GM23338 (cell line): ENCODE results near the gene MEOX1. TPM values are rescaled to one million over a fixed set of nuclear protein-coding genes. Genes with fewer than 3 reads are reported as not detected.

ENCODE experiments used
- CREB1 ChIP-seq: fragments of 250-450 bp; sonication (Bioruptor Pico); IDR thresholded peaks from 2 replicates; pipeline ENCODE4 v1.5.0; 2020; ENCODE audit warnings: low read depth, mild to moderate bottlenecking, moderate library complexity
- CTCF ChIP-seq, 2 experiments: fragments of 200-600 bp in 1 of 2; sonication (generic) in 1 of 2; conservative IDR thresholded peaks; 2 replicates each; pipeline versions ENCODE4 v1.5.1 to v1.6.1; 2016 to 2017; ENCODE audit warnings: antibody characterized with exemption in 2 of 2, low read depth in 2 of 2, mild to moderate bottlenecking in 2 of 2, moderate library complexity in 1 of 2
- EZH2 ChIP-seq: fragments of 200-600 bp; sonication (generic); IDR thresholded peaks from one replicate; pipeline ENCODE4 v1.8.0; 2017; ENCODE audit warnings: antibody characterized with exemption, mild to moderate bottlenecking, low read depth; ENCODE audit not compliant: unreplicated experiment
- EZH2phosphoT487 ChIP-seq: fragments of 200-600 bp; sonication (generic); IDR thresholded peaks from one replicate; pipeline ENCODE4 v1.8.1; 2018; ENCODE audit warnings: antibody characterized with exemption; ENCODE audit not compliant: unreplicated experiment
- JUNB ChIP-seq: IDR thresholded peaks from one replicate; pipeline ENCODE4 v1.6.1; 2016; ENCODE audit warnings: antibody characterized with exemption; ENCODE audit not compliant: unreplicated experiment
- NANOG ChIP-seq: IDR thresholded peaks from 2 replicates; pipeline ENCODE4 v1.6.1; 2016; ENCODE audit warnings: antibody characterized with exemption, borderline replicate concordance
- POLR2AphosphoS5 ChIP-seq: IDR thresholded peaks from 2 replicates; pipeline ENCODE4 v1.6.1; 2016; ENCODE audit warnings: antibody characterized with exemption, low read depth
- REST ChIP-seq: IDR thresholded peaks from one replicate; pipeline ENCODE4 v1.6.1; 2018; ENCODE audit warnings: antibody characterized with exemption; ENCODE audit not compliant: unreplicated experiment
- STAT1 ChIP-seq: IDR thresholded peaks from one replicate; pipeline ENCODE4 v1.6.1; 2016; ENCODE audit warnings: antibody characterized with exemption; ENCODE audit not compliant: unreplicated experiment
- ZNF114 ChIP-seq: fragments of 250-450 bp; sonication (Bioruptor Pico); IDR thresholded peaks from 2 replicates; pipeline ENCODE4 v1.5.0; 2020; ENCODE audit warnings: mild to moderate bottlenecking, moderate library complexity
- ZNF331 ChIP-seq: fragments of 250-450 bp; sonication (Bioruptor Pico); IDR thresholded peaks from 2 replicates; pipeline ENCODE4 v1.5.0; 2020; ENCODE audit warnings: low read depth, mild to moderate bottlenecking, moderate library complexity
- ZNF462 ChIP-seq: fragments of 250-450 bp; sonication (Bioruptor Pico); IDR thresholded peaks from 2 replicates; pipeline ENCODE4 v1.5.0; 2020; ENCODE audit warnings: mild to moderate bottlenecking, moderate library complexity
- polyA plus RNA-seq: library from polyadenylated mRNA; unstranded; fragments of >200 nt; fragmentation: Nextera tagmentation; extraction: Ambion mirVana; gene quantifications from 2 replicates; pipeline ENCODE4 v1.2.1, GENCODE V29; 2016
- total RNA-seq: library from RNA; depleted of rRNA; stranded (reverse); fragments of >200 nt; shearing (Covaris generic); gene quantifications from 2 replicates; pipeline ENCODE4 v1.2.3, GENCODE V29; 2014

Gene MEOX1
- total and polyA plus RNA-seq, 2 experiments from 2014 or later = not detected

GRCh38 chr17:43679911-43680310, 18.2 kb upstream of the MEOX1 start (continued):
- no peak for TF ChIP-seq ZNF462 (CRISPR knock-in tag)
- no peak for TF ChIP-seq NANOG
- TF ChIP-seq CREB1 (CRISPR knock-in tag) = no peak
- no peak for TF ChIP-seq ZNF331 (CRISPR knock-in tag)
- TF ChIP-seq EZH2 = no peak
- TF ChIP-seq REST = no peak
- no peak for TF ChIP-seq EZH2phosphoT487
- TF ChIP-seq STAT1 = no peak
- TF ChIP-seq JUNB = no peak
- TF ChIP-seq CTCF (conservative IDR thresholded peaks at IDR 0.05; ENCODE audit: low read depth in 2 of 2) = no peak
- no peak for TF ChIP-seq POLR2AphosphoS5
- TF ChIP-seq ZNF114 = no peak
